PC-9 (cell line): ENCODE results near the gene BEND6.
"Not testable (repeated sequence)": the region's sequence is repeated elsewhere in the genome, so short reads cannot be mapped to it uniquely, and the experiment has no call there.

Experiments
- CTCF ChIP-seq: fragments of 200-600 bp; sonication (generic); conservative IDR thresholded peaks from 2 replicates; pipeline ENCODE4 v1.6.1; 2017; ENCODE audit warnings: mixed run types, antibody characterized with exemption, mild to moderate bottlenecking, moderate library complexity
- EZH2 ChIP-seq: fragments of 200-600 bp; sonication (generic); IDR thresholded peaks from 2 replicates; pipeline ENCODE4 v1.8.0; 2017; ENCODE audit warnings: antibody characterized with exemption, low read depth

- TF ChIP-seq CTCF, EZH2: not testable (repeated sequence)
These were observed 91.7 kb downstream of the BEND6 start, which contains the start of gene KIAA1586 for GRCh38 chr6:57046332-57047256.
